Fibroblast of the aortic adventitia (primary cell): ENCODE measurements around the gene BRPF1. TPM values are rescaled to one million over a fixed set of nuclear protein-coding genes. Genes with fewer than 3 reads are reported as not detected.

ENCODE experiments used
- DNase-seq: peaks from one replicate; pipeline ENCODE4 v3.0.0-alpha.2; 2010; ENCODE audit warnings: low read depth
- H3K4me3 ChIP-seq: 2 replicates; pipeline ENCODE4 v1.5.1; 2011; ENCODE audit warnings: low read depth, mild to moderate bottlenecking, control low read depth, low read length, moderate library complexity
- CTCF ChIP-seq: IDR thresholded peaks from 2 replicates; pipeline ENCODE4 v1.5.1; 2011; ENCODE audit warnings: mild to moderate bottlenecking, low read length, control low read depth, inconsistent platforms; ENCODE audit not compliant: insufficient read depth
- total RNA-seq: library from RNA; depleted of rRNA; stranded (reverse); fragments of >200 nt; gene quantifications from 2 replicates; pipeline ENCODE4 v1.2.3, GENCODE V29; 2012; ENCODE audit warnings: low replicate concordance

BRPF1 gene
- total RNA-seq, 1 donor: 13.9 TPM

- DNase-seq: no peak
- no peak overlapping the region for H3K4me3 ChIP-seq
Measured at GRCh38 chr3:9729419-9729818, 2.1 kb upstream of the BRPF1 start.

GRCh38 chr3:9730657-9731205 lies 804 bp upstream of the BRPF1 start:
- no peak for TF ChIP-seq CTCF
- no peak for DNase-seq
- peak overlapping the region; percentile 69 for H3K4me3 ChIP-seq

More at GRCh38 chr3:9729419-9729818, 2.1 kb upstream of the BRPF1 start:
- no peak for TF ChIP-seq CTCF

GRCh38 chr3:9732080-9732739 lies 675 bp downstream of the BRPF1 start:
- no peak for TF ChIP-seq CTCF
- no peak for DNase-seq
- peak overlapping the region; percentile 95 for H3K4me3 ChIP-seq

GRCh38 chr3:9732740-9733115 lies 1.2 kb downstream of the BRPF1 start:
- DNase-seq: no peak
- no peak for TF ChIP-seq CTCF
- H3K4me3 ChIP-seq: peak overlapping the region; percentile 95

GRCh38 chr3:9736831-9737230 lies 5.3 kb downstream of the BRPF1 start:
- TF ChIP-seq CTCF: no peak
- no peak for DNase-seq
- H3K4me3 ChIP-seq: no peak overlapping the region

GRCh38 chr3:9739181-9739580 lies 7.6 kb downstream of the BRPF1 start:
- no peak for DNase-seq
- no peak for TF ChIP-seq CTCF
- no peak overlapping the region for H3K4me3 ChIP-seq

- DNase-seq: no peak
- TF ChIP-seq CTCF: no peak
- no peak overlapping the region for H3K4me3 ChIP-seq
Measured at GRCh38 chr3:9742560-9742959, 11.0 kb downstream of the BRPF1 start.
